ENCODE measurements around the gene MTIF3.

- TF ChIP-seq, protein P1, sequence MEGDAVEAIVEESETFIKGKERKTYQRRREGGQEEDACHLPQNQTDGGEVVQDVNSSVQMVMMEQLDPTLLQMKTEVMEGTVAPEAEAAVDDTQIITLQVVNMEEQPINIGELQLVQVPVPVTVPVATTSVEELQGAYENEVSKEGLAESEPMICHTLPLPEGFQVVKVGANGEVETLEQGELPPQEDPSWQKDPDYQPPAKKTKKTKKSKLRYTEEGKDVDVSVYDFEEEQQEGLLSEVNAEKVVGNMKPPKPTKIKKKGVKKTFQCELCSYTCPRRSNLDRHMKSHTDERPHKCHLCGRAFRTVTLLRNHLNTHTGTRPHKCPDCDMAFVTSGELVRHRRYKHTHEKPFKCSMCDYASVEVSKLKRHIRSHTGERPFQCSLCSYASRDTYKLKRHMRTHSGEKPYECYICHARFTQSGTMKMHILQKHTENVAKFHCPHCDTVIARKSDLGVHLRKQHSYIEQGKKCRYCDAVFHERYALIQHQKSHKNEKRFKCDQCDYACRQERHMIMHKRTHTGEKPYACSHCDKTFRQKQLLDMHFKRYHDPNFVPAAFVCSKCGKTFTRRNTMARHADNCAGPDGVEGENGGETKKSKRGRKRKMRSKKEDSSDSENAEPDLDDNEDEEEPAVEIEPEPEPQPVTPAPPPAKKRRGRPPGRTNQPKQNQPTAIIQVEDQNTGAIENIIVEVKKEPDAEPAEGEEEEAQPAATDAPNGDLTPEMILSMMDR (IDR thresholded peaks at IDR 0.05), result no peak
- TF ChIP-seq POLR2A (IDR thresholded peaks at IDR 0.05) (no peak), EP300 (IDR thresholded peaks at IDR 0.05) (no peak), POLR2AphosphoS5 (IDR thresholded peaks at IDR 0.05) (no peak)
Observed at GRCh38 chr13:27401210-27401609, 49.2 kb downstream of the MTIF3 start.
